NCI-H1417 (cell line): Measurements from ENCODE around the gene SIRT7.
"Not testable (repeated sequence)": the region's sequence is repeated elsewhere in the genome, so short reads cannot be mapped to it uniquely, and the experiment has no call there.

Source experiments
- DNase-seq, 3 experiments: peaks; one replicate each; lab custom pipeline; 2025; lab: John Stamatoyannopoulos, UW

SIRT7 gene

DNA sequence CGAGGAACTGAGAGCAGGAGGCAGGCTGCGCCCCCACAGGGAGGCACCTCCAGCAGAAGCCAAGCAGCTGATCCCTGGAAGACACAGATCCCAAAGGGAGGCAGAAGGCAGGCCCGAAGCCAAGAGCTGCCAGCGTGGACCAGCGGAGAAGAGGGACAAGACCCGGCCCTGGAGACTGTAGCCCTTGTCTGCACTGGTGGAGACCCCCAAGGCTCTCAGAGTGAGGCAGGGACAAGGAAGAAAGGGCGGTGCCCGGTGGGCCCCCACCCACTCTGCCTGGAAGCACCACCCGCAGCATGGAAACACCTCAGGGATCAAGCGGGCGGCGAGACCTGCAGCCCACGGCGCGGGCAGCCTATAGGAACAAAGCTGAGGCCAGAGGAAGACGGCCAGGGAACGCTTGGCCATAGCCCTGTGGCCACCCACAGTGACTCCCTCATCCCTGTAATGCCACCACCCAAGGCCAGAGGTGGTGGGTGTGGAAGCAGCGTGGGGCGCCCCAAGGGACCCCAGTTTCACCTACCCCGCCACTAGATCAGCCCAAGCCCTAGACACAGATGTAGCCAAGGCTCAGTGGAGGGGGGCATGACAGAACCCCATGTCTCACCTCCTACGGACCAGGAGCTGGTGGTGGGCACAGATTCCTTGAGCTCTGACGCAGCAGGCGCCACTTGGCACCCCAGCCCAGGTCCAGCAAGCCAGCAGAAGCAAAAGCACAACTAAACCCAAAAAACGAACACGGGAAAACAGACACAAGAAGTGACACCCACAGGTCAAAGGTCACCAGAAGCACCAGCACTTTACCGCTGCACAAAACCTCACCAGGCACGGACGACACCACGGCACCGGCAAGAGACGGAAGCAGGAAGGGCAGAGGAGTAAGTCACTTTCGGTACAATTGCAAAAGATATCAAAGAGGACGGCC lies 2.9 kb upstream of the SIRT7 start:
- DNase-seq, result no peak

GRCh38 chr17:81918832-81919545 lies 1.0 kb upstream of the SIRT7 start:
- DNase-seq, result no peak

GRCh38 chr17:81918333-81918669 lies 325 bp upstream of the SIRT7 start:
- DNase-seq, result not testable (repeated sequence)

- DNase-seq, result no peak
Measured at GRCh38 chr17:81916234-81917001, 1.6 kb downstream of the SIRT7 start.

- no peak for DNase-seq
Measured at GRCh38 chr17:81915331-81915730, 2.6 kb downstream of the SIRT7 start.

- no peak for DNase-seq
Measured at GRCh38 chr17:81914103-81914850, 3.7 kb downstream of the SIRT7 start.

DNA sequence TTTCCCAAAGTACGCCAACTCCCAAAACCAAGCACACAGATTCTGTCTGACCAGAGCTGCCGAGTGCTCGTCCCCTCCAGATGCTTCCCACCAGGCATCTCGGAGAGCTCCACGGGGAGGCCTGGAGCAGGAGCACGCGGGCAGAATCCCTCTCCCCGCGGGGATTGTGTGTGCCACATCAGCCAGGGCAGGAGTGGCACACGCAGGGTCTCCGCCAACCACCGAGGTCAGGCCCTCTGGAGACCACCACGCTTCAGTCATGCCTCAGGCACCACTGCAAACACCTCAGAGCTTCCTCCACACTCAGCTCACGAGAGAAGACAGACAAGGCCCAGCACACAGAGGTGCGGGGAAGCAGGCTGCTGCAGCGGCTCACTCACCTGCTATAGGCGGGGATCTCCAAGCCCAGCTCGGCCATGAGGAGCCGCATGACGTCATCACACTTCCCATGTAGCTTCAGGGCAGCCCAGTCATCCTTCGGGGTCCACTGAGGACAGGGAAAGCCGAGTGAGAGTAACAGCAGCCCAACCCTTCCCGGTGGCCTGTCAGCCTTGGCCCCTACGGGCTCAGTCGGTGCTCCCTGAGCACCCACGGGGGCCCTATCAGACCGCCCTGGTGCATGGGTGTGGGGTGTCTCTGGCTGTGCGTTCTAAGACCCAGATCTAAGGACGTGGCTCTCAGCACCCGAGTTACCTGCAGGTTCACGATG lies 4.4 kb downstream of the SIRT7 start:
- no peak for DNase-seq

GRCh38 chr17:81912441-81913309 lies 5.3 kb downstream of the SIRT7 start:
- DNase-seq, result no peak

- DNase-seq, result no peak
Measured at GRCh38 chr17:81911969-81912368, 6.0 kb downstream of the SIRT7 start.

- peak; percentile 79 to 91 (median 91) for DNase-seq
Measured at GRCh38 chr17:81911277-81911961, 6.6 kb downstream of the SIRT7 start, which contains the start of gene PCYT2. PCYT2 (minus strand) TSS chr17:81911399; CDS start chr17:81911355, 44 bp downstream.

DNA sequence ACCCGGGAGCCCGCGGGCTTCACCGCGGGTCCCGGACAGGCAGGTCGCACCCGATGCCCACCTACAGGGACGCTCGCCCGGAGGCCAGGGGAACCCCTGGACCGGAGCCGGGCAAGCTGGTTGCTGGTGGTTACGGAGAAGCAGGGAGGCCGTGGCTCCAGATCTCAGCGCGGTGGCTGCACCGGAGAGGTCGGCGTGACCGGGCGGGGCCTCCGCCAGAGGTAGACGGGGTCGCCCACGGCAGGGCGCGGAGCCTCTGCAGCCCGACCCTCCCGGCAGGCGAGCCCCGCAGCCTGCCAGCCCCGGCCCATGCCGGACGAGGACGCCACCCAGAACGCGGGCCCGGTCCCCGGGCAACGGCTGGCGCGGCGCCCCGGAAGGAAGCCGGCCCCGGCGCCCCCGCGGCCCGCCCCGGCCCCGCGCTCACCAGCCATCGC lies 7.1 kb downstream of the SIRT7 start:
- peak in 2 of 3 experiments; percentile 57 to 59 for DNase-seq

GRCh38 chr17:81909966-81910839 lies 7.8 kb downstream of the SIRT7 start:
- peak in 2 of 3 experiments; percentile 43 to 59 for DNase-seq

- DNase-seq, result no peak
Measured at GRCh38 chr17:81909231-81909630, 8.7 kb downstream of the SIRT7 start.

DNA sequence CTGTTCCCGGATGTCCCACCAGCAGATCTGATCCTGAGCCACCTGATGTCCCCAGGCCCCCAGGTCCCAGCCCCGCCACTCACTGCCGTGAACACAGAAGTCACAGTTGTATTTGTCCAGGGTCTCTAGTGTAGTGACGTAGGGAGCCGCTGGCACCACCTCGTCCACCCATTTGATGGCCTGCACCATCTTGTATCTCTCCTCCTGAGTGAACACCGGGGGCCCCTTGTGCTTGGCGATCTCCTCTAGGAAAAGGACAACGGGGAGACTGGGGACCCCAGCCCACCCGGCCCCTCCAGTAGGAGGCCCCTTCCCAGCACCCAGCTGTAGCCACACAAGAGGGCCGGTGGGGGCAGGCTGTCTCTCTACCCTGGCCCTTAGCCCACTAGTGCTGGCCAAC lies 9.2 kb downstream of the SIRT7 start:
- DNase-seq, result no peak

- no peak for DNase-seq
Measured at GRCh38 chr17:81907219-81908145, 10.5 kb downstream of the SIRT7 start.

DNA sequence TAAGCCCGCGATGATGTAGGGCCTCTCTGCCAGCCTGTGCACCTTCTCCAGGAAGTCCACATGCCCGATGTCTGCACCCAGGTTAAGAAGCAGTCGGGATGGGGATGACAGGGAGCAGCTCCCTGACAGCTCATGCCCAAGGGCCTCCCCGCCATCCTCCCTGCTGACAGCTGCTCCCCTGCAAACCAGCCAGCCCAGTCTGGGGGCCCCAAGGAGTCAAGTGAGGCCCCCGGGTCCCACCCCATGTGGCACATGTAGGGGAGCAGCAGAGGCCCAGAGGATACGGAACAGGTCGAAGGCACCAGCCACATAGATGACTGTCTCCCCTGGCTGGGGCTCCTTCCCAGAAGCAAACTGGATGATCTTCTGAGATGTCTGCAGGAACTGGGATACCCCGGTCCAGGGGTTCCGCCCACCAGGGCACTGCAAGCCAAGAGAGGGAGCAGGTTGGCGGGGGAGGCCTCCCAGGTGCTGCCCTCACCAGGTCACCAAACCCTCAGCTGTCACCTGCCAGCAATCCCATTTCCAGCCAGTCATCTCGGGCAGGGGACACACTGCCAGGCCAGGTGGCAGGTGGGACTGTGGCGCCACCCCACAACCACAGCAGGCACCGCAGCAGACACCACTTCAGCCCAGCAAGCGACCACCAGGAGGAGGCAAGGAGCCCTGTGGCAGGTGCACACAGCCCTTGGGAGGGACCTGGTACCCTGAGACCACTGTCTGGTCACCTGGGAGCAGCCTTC lies 11.3 kb downstream of the SIRT7 start:
- DNase-seq, result no peak
